ENCODE measurements around the gene PPP6R2. TPM values are rescaled to one million over a fixed set of nuclear protein-coding genes. Genes with fewer than 3 reads are reported as not detected.

PPP6R2 gene
- total and polyA plus RNA-seq, 5 experiments from 2014 or later = 13.3 to 104 (median 29.1) TPM

Other genes with a start within 250 kb of the PPP6R2 start
- under 1 TPM; 0.25 to 0.26 TPM for gene PANX2, start 172.6 kb upstream of the PPP6R2 start, total RNA-seq
- not detected for gene PANX2, start 172.6 kb upstream of the PPP6R2 start, polyA plus RNA-seq
- gene TRABD, start 157.4 kb upstream of the PPP6R2 start, total RNA-seq = 100 to 1,000 TPM; 103 to 113 TPM
- 10 to 100 TPM; 28.7 to 46.7 (median 31.2) TPM for gene TRABD, start 157.4 kb upstream of the PPP6R2 start, polyA plus RNA-seq
- 10 to 100 TPM; 40.3 to 42.4 TPM for gene SELENOO, start 142.3 kb upstream of the PPP6R2 start, total RNA-seq
- 1 to 10 TPM; 3.1 to 8.8 (median 5.2) TPM for gene SELENOO, start 142.3 kb upstream of the PPP6R2 start, polyA plus RNA-seq
- 100 to 1,000 TPM; 153 to 156 TPM for gene TUBGCP6, start 98.3 kb upstream of the PPP6R2 start, total RNA-seq
- gene TUBGCP6, start 98.3 kb upstream of the PPP6R2 start, polyA plus RNA-seq = 10 to 100 TPM in 2 of 3 donors, 1 to 10 TPM in 1; 9.3 to 25.2 (median 17.3) TPM
- gene HDAC10, start 92.1 kb upstream of the PPP6R2 start, total RNA-seq = 100 to 1,000 TPM; 107 to 114 TPM
- gene HDAC10, start 92.1 kb upstream of the PPP6R2 start, polyA plus RNA-seq = 1 to 10 TPM; 5.4 to 7.8 (median 6.4) TPM
- 1 to 10 TPM; 2.1 to 2.9 TPM for gene MAPK12, start 81.6 kb upstream of the PPP6R2 start, total RNA-seq
- under 1 TPM in 2 of 3 donors, not detected in 1; 0.02 to 0.03 TPM for gene MAPK12, start 81.6 kb upstream of the PPP6R2 start, polyA plus RNA-seq
- 1 to 10 TPM in 1 of 2 experiments, under 1 TPM in 1; 0.86 to 1.2 TPM for gene MAPK11, start 72.9 kb upstream of the PPP6R2 start, total RNA-seq
- under 1 TPM; 0.13 to 0.24 (median 0.16) TPM for gene MAPK11, start 72.9 kb upstream of the PPP6R2 start, polyA plus RNA-seq
- gene PLXNB2, start 35.7 kb upstream of the PPP6R2 start, total RNA-seq = 10 to 100 TPM; 14.3 to 16.7 TPM
- 1 to 10 TPM in 2 of 3 donors, under 1 TPM in 1; 0.72 to 4.1 (median 1.1) TPM for gene PLXNB2, start 35.7 kb upstream of the PPP6R2 start, polyA plus RNA-seq
- gene DENND6B, start 16.3 kb upstream of the PPP6R2 start, total RNA-seq = 1 to 10 TPM; 7.0 to 9.1 TPM
- 1 to 10 TPM in 2 of 3 donors, under 1 TPM in 1; 0.53 to 1.1 (median 1.0) TPM for gene DENND6B, start 16.3 kb upstream of the PPP6R2 start, polyA plus RNA-seq
- 100 to 1,000 TPM; 221 to 222 TPM for gene SBF1, start 131.7 kb downstream of the PPP6R2 start, total RNA-seq
- gene SBF1, start 131.7 kb downstream of the PPP6R2 start, polyA plus RNA-seq = 10 to 100 TPM; 17.1 to 37.4 (median 17.6) TPM
- 1 to 10 TPM; 7.7 to 8.2 TPM for gene ADM2, start 138.2 kb downstream of the PPP6R2 start, total RNA-seq
- gene ADM2, start 138.2 kb downstream of the PPP6R2 start, polyA plus RNA-seq = under 1 TPM; 0.08 to 0.52 (median 0.21) TPM
- gene MIOX, start 143.5 kb downstream of the PPP6R2 start, total RNA-seq = under 1 TPM in 1 of 2 experiments, not detected in 1; 0.52 TPM
- under 1 TPM in 1 of 3 donors, not detected in 2; 0.39 TPM for gene MIOX, start 143.5 kb downstream of the PPP6R2 start, polyA plus RNA-seq
- 100 to 1,000 TPM; 120 to 128 TPM for gene LMF2, start 164.4 kb downstream of the PPP6R2 start, total RNA-seq
- gene LMF2, start 164.4 kb downstream of the PPP6R2 start, polyA plus RNA-seq = 10 to 100 TPM; 15.1 to 19.6 (median 17.6) TPM
- 10 to 100 TPM; 77.9 to 81.9 TPM for gene NCAPH2, start 164.9 kb downstream of the PPP6R2 start, total RNA-seq
- gene NCAPH2, start 164.9 kb downstream of the PPP6R2 start, polyA plus RNA-seq = 10 to 100 TPM; 34.8 to 41.5 (median 40.1) TPM
- gene SCO2, start 182.3 kb downstream of the PPP6R2 start, total RNA-seq = 1 to 10 TPM in 1 of 2 experiments, not detected in 1; 2.7 TPM
- gene SCO2, start 182.3 kb downstream of the PPP6R2 start, polyA plus RNA-seq = 1 to 10 TPM; 4.0 to 8.3 (median 6.8) TPM
- 1 to 10 TPM; 2.1 to 3.4 TPM for gene TYMP, start 186.7 kb downstream of the PPP6R2 start, total RNA-seq
- gene TYMP, start 186.7 kb downstream of the PPP6R2 start, polyA plus RNA-seq = 1 to 10 TPM; 1.9 to 5.5 (median 3.1) TPM
- gene KLHDC7B, start 202.6 kb downstream of the PPP6R2 start, total RNA-seq = 1 to 10 TPM; 5.7 to 6.2 TPM
- 1 to 10 TPM; 5.3 to 7.9 (median 6.5) TPM for gene KLHDC7B, start 202.6 kb downstream of the PPP6R2 start, polyA plus RNA-seq
- not detected for gene SYCE3, start 219.6 kb downstream of the PPP6R2 start, total RNA-seq
- gene SYCE3, start 219.6 kb downstream of the PPP6R2 start, polyA plus RNA-seq = not detected
- 10 to 100 TPM; 94.7 to 97.5 TPM for gene CPT1B, start 235.1 kb downstream of the PPP6R2 start, total RNA-seq
- gene CPT1B, start 235.1 kb downstream of the PPP6R2 start, polyA plus RNA-seq = 1 to 10 TPM in 1 of 3 donors, under 1 TPM in 1, not detected in 1; 0.23 to 1.3 TPM
- gene CHKB, start 239.5 kb downstream of the PPP6R2 start, total RNA-seq = 100 to 1,000 TPM; 205 to 215 TPM
- gene CHKB, start 239.5 kb downstream of the PPP6R2 start, polyA plus RNA-seq = 10 to 100 TPM; 23.0 to 26.9 (median 25.1) TPM

Measured in naive thymus-derived CD8-positive, alpha-beta T cell (primary cell).